HG03520 (cell line): ENCODE results near the gene CCDC6.
A peak's percentile ranks its signal among the peaks of the same experiment; 100 is the strongest.
"Not testable (repeated sequence)": the region's sequence is repeated elsewhere in the genome, so short reads cannot be mapped to it uniquely, and the experiment has no call there.

Experiments used
- ATAC-seq: cut with Tn5 transposase; IDR thresholded peaks from one replicate; pipeline ENCODE4 v1.9.1; 2021; ENCODE audit warnings: mild to moderate bottlenecking, moderate library complexity; ENCODE audit not compliant: unreplicated experiment

CCDC6 gene

DNA sequence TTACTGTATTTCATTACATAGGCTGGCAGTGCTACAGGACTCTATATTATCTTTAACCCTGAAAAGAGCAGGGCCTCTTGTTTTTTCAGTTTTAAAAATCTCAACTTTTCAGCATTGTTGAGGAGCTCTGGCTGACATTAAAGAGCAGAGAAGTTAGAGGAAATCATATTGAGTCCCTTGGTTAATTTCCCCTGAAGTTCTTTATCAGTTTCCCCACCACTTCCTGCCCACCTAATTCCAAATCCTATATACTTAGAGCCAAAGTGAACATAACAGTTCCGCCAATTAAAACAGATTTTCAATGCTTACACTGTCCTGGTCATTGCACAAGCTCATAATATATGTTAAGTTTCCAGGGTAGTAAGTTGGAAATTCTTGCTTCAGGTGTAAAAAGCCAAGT lies 87.1 kb downstream of the CCDC6 start:
- no peak for ATAC-seq

DNA sequence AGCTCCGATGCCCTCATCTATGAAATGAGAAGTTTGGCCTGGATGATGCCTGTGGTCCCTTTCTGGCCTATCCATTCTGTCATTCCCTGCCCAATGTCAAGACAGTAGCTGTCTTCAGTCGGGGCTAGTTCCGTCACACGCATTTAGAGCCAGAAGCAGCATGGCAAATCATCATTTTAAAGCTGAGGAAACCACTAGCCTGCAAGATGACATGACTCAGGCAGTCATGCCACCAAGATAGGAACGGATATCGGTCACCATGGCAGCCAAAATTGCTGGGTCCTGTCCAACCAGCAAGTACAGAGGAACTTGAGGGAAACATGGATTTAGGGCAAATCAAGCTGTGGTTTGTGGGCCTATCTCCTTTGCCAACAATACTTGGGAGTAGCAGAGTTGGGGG lies 88.6 kb downstream of the CCDC6 start:
- ATAC-seq: no peak

DNA sequence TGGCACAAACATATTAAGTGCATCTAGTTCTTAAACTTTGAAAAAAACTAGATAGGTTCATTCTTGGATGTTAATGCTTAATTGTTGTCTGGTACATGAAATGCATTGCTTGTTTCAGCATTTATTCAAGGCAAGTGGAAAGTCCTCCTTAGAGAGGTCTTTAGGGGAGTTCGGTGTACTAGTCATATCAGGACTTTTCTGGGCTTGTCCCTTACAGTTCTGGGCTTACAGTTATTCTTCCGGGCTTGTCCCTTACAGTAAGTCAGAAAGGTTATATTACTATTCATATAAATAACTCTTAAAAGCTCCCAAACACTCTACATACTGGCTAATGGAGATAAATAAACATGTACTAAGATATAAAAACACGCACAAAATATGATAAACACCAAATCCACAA lies 91.5 kb downstream of the CCDC6 start:
- no peak for ATAC-seq

DNA sequence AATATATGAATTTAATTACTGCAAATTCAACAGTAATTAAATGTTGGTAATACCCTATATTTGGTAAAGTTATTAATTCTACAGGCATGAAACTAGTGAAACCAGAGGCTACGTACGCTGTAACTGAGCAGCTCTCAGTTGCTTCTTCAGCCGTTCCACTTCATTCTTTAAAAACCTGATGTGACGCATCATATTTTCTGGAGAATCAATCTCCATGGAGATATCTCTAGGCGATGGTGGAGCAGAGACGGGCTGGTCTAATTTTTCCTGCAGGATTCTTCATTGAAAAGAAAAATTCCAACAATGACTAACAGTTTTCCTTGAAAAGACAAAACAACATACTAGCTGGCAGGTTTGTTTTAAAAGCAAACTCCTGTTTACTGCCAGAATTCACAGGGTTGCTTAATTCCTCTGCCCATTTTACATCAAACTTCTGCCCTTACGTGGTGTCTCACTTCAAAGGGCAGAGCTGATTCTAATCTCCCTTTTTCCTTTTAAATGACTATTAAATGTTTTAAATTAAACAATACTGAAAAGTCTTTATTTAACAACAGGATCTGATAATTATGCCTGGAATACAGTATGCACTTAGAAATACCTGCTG lies 93.7 kb downstream of the CCDC6 start:
- ATAC-seq: no peak

DNA sequence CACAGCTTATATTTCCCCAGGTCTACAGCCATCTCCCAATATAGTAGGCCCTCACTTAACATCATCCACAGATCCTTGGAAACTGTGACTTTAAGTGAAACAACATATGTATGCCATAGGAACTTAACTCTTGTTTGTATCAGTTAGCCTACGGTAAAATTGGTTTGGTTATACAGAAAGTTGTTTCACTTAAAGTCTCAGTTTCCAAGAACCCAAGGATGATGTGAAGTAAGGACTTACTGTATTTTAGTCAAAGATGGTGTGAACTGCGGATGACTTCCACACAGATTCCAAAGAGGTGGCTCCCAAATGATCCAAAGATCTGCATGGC lies 96.7 kb downstream of the CCDC6 start:
- no peak for ATAC-seq

DNA sequence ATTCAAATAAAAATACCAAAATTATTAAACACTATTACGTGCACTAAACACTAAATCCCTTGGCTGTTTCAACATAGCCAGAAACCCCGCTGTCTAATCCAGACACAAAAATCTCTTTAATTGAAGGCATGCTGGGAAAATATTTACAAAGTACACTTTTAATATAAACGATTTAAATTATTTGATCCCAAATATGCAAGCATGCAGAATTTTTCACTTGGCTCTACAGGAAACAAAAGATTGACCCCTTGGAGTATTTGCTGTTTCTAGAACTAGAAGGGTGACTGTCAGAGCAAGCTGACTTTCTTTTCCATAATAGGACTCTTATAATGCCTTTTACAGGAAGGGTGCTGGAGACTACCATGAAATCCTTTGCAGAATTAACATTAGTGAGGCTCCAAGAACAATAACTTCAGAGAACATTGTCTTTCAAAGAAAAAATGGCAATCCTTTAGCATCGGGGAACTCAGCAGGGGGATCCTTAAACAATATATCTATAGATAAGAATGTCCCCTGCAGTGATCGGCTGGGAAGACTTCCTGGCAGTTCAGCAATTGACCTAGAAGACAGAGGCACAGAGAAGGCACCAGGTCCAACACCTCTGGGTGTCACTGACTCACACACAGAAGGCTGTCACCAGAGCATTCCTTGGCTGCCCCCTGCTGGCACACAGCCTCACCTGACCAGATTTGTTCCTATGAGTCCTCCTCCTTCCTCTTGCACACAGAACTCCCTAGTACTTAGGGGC lies 97.3 kb downstream of the CCDC6 start:
- ATAC-seq: peak; percentile 98

DNA sequence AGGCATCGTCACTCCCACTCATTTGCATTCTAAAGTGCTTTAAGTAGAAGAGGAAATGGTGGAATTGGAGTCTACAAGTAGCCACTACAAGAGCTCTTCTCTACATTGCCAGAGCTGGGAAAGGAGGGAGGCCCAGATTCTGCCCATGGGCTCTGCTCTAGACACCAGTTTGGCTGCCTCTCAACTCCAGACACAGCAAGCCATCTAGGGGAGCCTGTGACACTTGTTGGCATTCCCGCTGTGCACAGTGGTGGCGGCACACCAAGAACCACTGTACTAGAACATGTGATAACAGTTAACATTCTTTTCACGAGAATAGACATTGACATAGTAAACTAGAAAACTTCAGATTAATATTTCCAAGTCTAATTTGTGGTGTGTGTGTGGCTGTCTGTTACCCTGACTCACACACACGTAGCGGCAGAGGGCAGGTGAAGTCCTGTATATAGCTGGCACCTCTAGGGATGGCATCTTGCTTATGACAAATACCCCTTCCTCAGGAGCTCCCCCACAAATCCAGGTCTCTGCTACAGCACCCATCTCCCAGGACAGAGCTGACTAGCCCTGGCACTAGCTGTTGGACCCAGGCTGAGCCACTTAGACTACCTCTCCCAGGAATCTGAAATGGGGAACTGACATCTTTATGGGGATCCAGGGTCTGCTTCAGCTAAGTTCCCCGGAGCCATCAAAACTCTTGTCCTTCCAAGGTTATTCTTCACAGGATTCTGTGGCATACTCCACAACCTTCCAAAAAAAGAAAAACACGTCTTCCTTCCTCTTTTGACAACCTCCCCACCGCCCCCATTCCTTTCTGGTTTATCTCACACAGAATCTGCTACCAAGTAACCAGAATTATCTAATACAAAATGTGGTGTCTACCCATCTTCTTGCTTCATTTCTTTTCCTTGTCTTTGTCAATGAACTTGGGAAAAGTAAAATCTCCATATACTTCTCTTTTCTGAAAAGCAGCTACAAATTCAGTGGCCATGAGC lies 98.4 kb downstream of the CCDC6 start:
- ATAC-seq: no peak

DNA sequence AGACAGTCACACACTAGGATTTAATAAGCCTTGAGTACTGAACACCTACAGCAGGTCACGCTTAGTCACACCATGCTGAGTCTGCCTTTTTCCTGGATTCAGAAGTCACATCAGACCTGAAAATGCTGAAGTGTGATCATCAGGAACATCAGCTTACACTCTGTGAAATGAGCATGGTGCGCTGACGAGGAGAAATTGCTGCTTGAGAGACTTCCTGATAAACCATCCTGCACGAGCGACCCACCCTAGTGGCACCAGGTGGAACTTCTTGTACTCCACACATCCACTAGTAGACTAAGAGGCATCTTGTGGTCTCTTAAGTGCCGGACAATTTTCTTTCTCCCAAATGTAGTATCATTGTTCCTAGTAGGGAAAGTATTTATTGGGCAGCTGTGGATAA lies 101.3 kb downstream of the CCDC6 start:
- ATAC-seq: no peak

DNA sequence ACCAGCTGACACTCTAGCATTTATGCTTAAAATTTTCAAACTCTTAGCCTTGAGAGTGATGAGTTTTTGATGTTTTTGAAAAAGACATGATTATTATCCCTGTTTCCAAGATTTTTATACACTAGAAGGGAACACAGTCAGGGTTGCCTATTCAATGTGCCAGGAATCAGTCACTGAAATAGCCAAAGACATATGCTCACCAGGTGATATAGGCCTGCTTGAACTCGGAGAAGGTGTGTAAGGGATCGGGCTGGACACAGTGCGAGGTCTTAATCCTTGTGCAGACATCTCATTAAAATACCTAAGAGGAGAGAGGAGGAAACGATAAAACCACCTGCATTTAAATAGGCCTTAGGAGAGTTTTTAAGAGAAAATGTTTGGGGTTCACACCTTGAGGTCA lies 102.1 kb downstream of the CCDC6 start:
- ATAC-seq: no peak

DNA sequence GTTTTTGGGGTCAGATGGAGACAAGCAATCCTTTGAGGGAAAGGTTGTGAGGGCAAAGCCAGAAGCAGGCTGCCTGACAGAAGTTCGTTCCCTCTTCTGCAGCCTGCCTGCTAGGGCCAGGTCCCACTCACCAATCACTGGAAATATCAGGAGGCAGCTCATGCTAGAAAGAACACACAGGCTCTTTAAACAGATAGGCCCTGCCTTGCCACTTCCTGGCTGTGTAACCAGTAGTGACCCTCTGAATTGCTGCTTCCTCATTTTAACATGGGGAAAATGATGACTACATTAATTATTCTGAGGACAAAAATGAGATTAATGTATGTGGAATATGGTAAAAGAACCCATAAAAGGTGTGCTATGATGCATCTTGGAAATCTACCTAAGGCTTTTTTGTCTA lies 102.6 kb downstream of the CCDC6 start:
- no peak for ATAC-seq

DNA sequence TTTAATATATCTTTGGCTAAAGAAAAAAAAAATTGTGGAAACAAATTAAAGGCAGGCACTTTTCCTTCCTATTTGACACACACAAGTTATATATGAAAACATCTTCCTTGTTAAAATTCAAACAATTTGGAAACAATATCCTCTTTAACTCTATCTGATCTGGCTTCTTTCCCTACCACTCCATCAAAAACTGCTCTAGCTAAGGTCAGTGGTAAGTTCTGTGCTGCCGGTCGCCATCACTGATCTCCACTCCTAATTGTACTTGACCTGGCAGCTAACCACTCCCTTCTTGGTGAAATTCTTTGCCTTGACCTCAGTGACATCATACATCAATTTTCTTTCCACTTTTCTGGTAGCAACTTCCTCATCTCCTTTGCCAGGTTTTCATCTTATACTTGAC lies 105.2 kb downstream of the CCDC6 start:
- no peak for ATAC-seq

DNA sequence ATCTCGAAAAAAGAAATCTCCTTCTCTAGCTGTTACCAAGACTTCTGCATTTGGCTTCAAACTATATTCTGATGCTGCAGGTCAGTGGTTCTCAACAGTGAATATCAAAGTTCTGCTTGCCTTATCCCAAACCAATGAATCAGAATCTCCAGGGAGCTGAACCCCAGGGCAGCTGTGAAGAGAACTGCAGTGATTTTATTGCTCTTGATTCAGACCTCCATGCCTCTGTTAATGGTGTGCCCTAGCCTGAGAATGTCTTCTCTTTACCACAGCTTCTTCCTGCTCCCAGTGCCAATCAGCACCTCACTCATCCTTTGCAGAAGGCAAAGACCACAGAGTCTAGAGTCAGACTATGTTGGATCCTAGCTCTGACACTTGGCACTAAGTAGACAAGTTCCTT lies 106.9 kb downstream of the CCDC6 start:
- no peak for ATAC-seq

DNA sequence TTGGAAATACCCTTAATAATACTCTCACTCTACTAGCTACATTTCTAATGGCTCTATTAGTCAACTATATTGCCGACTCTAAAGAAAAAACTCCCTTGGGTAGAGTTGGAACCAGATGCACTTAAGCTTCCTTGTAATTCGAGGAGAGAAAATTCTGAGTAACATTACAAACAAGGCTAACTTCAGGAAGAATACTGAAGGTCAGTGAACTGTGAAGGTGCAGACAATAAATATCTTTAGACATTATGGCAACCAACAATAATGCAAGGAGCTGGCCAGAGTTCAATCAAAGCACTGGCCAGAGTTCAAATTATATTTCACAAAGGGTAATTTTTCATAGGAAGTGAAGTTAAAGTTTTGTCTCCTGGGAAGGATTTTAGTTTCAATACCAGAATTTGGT lies 112.4 kb downstream of the CCDC6 start:
- ATAC-seq: no peak

DNA sequence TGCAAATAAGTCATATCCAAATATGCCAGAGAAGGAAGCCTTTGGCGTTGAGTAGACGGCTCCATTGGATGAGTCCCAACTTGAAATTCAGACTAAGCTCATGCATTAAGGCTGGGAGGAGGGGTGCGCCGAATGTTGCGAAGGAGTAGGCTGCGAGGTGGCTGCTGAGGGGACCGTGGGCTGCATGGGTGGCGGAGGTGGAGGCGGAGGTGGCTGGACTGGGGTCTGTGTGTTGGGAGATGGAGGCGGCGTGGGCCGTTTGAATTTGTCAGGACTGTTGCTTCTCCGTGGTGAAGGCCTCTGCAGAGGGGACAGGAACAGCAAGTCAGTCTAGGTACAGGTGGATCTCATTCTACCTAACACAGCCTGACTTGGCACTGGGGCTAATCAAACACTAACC lies 113.5 kb downstream of the CCDC6 start:
- no peak for ATAC-seq

DNA sequence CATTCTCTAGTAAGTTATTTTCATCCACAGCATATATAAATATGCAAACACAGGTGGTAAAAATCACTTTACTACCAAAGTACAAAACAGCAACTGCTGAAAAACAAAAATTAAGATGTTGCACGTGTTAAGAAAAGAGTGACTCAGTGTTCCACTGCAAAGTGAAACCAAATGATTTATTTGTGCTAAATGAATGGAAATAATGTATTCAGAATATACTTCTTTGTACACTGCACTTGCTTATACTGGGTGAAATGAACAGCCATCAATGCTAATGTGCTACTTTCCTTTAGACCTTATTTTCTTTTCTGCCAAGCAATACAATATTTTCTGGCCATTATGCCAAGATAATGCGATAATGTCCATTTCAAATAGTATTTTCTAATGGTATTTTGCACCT lies 114.8 kb downstream of the CCDC6 start:
- ATAC-seq: no peak

DNA sequence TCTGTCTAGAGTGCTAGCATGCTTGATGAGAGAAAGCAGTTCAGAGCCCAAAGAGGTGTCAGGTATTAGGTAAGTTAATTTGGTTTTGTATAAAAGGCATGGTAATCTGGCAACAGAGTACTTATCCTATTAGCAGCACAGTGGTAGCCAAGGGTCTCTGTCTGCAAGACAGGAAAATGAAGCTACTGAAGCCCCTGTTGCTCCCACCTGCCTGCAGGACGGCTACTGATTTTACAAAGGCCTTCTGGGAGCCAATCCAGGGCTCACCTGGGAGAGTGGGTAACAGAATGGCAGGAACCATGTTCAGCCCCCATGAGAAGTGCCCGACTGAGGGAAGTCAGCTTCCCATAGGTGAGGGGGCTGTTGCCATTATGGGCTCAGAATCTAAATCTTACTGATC lies 116.3 kb downstream of the CCDC6 start:
- ATAC-seq: not testable (repeated sequence)

DNA sequence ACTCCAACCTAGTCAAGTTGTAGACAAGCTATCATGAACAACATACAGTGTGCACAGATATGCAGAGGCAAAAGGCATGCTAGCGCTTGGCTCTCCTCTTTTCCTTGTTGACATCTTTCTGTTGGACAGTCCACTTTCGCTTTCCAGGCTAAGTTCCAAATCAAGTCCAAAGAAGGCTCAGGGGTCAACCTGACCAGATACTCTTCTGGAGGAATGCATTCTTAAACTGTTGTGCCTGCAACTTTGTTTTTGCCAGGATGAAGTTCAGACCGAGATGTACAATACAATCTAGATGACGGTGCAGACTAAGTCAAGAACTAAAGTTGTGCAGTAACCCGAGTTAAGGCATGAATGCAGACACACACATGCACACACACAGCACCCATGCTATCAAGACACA lies 117.4 kb downstream of the CCDC6 start:
- not testable (repeated sequence) for ATAC-seq

DNA sequence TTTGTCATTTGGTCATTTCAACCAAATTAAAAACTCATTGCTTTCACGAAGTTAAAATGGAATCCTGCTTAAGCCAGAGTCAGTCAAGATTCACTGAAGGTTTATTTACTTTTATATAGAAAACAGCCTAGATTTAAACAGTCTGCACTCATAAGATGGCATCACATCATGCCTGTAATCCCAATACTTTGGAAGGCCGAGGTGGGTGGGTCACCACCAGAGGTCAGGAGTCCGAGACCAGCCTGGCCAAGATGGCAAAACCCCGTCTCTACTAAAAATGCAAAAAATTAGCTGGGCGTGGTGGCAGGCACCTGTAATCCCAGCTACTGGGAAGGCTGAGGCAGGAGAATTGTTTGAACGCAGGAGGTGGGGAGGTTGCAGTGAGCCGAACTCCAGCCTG lies 119.3 kb downstream of the CCDC6 start:
- not testable (repeated sequence) for ATAC-seq

DNA sequence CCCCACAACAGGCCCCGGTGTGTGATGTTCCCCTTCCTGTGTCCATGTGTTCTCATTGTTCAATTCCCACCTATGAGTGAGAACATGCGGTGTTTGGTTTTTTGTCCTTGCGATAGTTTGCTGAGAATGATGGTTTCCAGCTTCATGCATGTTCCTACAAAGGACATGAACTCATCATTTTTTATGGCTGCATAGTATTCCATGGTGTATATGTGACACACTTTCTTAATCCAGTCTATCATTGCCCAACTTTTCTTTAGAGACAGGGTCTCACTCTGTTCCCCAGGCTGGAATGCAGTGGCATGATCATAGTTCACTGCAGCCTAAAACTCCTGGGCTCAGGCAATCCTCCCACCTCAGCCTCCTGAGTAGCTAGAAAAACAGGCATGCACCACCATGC lies 120.9 kb downstream of the CCDC6 start:
- ATAC-seq: not testable (repeated sequence)

DNA sequence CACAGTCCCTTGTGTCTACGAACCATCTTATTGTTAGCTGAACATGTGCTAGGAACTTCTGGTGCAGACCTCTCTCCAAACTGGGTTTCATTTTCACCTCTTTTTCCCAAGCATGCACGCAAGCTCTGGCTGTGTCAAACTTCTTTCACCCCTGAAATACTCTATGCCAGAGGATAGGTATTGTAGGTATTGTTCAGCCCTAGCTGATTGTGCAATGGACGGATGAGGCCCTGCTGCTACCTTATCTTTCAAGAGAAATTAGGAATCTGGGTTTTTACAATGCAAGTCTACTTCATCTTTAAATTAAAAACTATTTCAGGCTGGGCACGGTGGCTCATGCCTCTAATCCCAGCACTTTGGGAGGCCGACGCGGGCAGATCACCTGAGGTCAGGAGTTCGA lies 124.8 kb downstream of the CCDC6 start:
- no peak for ATAC-seq

DNA sequence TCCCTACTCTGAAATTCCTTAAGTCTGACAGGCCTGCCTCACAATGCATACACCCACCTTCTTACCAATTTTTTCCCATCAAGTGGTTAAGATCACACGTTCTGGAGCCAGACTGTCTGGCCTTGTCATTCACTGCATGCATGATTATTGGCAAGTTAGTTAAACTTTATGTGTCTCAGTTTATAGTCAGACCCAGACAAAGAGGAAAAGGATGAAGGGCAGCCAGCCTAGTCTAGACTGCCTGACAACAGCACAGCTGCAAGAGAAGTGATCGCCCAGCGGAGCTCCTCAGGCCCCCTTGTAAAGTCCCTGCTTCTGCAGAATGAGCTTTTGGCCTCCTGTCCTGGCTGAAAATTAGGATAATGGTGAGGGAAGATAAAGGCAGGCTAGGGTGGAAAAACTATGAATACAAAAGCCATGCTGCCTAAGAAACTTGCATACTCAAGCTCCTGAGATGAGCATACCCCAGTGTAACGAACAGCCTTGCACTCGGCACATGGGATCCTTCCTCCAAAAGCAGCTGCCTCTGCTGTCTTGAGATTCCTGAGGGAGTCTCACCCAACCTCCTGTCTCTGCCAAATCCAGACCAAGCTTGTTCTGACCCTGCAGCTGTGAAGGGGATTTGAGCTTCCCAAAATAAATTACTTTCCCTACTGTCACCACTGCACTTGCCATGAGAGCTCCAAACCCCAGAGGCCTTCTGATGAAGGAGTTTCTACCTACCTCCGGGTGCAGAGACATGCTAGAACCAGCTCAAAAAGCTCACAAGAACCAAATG lies 126.4 kb downstream of the CCDC6 start:
- no peak for ATAC-seq
